Breast epithelium (tissue), 3 donors: Measurements from ENCODE around the gene SLC6A1.

Experiments used
- POLR2A ChIP-seq: fragments of 450-650 bp; IDR thresholded peaks from one replicate; pipeline ENCODE4 v1.6.1; 2016; ENCODE audit warnings: antibody characterized with exemption, mild to moderate bottlenecking, moderate library complexity
- POLR2AphosphoS5 ChIP-seq, 3 donors: sonication (generic); formaldehyde crosslinking; IDR thresholded peaks; one replicate each; pipeline ENCODE4 v1.6.1; 2017; ENCODE audit warnings: antibody characterized with exemption in 3 of 3
- TF ChIP-seq, protein P1 (sequence below), 3 donors: fragments of 450-650 bp; IDR thresholded peaks; one replicate each; pipeline ENCODE4 v1.5.1; 2016 to 2017; ENCODE audit warnings: antibody characterized with exemption in 3 of 3, mild to moderate bottlenecking in 3 of 3, moderate library complexity in 3 of 3

DNA sequence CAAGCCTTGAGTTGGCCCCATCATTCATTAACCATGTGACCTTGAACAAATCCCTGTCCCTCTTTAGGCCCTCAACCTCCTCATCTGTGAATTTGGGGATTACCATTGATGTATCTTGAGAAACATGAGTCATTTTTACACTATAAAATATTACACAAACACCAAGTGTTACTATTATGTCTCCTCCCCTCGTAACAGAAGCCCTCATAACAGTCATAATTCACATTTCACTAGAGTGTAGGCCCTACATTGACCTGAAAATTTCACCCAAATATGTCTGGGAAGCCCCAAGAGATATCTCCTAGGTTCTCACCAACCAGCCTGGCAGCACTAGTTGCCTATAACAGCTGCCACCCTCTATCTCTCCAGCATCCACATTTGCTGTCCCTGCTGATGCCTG is 15.8 kb upstream of the SLC6A1 start:
- TF ChIP-seq, protein P1, sequence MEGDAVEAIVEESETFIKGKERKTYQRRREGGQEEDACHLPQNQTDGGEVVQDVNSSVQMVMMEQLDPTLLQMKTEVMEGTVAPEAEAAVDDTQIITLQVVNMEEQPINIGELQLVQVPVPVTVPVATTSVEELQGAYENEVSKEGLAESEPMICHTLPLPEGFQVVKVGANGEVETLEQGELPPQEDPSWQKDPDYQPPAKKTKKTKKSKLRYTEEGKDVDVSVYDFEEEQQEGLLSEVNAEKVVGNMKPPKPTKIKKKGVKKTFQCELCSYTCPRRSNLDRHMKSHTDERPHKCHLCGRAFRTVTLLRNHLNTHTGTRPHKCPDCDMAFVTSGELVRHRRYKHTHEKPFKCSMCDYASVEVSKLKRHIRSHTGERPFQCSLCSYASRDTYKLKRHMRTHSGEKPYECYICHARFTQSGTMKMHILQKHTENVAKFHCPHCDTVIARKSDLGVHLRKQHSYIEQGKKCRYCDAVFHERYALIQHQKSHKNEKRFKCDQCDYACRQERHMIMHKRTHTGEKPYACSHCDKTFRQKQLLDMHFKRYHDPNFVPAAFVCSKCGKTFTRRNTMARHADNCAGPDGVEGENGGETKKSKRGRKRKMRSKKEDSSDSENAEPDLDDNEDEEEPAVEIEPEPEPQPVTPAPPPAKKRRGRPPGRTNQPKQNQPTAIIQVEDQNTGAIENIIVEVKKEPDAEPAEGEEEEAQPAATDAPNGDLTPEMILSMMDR (IDR thresholded peaks at IDR 0.05) = no peak
- TF ChIP-seq POLR2AphosphoS5 (IDR thresholded peaks at IDR 0.05) = no peak
- TF ChIP-seq POLR2A = no peak
